Brain microvascular endothelial cell (primary cell): ENCODE measurements around the gene DISP2.
A peak's percentile ranks its signal among the peaks of the same experiment; 100 is the strongest.

ENCODE experiments used
- DNase-seq: peaks from one replicate; pipeline ENCODE4 v3.0.0-alpha.2; 2020
- H3K27ac ChIP-seq: fragments of 250-450 bp; sonication (Bioruptor Pico); 2 replicates; pipeline ENCODE4 v1.5.1; 2020; ENCODE audit warnings: mild to moderate bottlenecking, moderate library complexity
- H3K27me3 ChIP-seq: fragments of 250-450 bp; sonication (Bioruptor Pico); replicated peaks from 2 replicates; pipeline ENCODE4 v1.5.1; 2020; ENCODE audit warnings: mild to moderate bottlenecking
- H3K36me3 ChIP-seq: fragments of 250-450 bp; sonication (Bioruptor Pico); replicated peaks from 2 replicates; pipeline ENCODE4 v1.5.1; 2020; ENCODE audit warnings: mild to moderate bottlenecking
- H3K4me3 ChIP-seq: 2 replicates; pipeline ENCODE4 v1.5.1; 2011; ENCODE audit warnings: low read depth, mild to moderate bottlenecking, control low read depth, low read length, moderate library complexity
- in situ Hi-C: cut with HindIII; loops from 2 replicates; pipeline ENCODE4 v1.10.0; 2017; ENCODE audit warnings: low sequenced_read_pairs, low pct_ligation_motif_present
- TF ChIP-seq, protein P1 (sequence below): IDR thresholded peaks from 2 replicates; pipeline ENCODE4 v1.5.1; 2011; ENCODE audit warnings: low read depth, mild to moderate bottlenecking, moderate library complexity, low read length, control low read depth, inconsistent platforms; ENCODE audit errors: missing control alignments

DISP2 gene

GRCh38 chr15:40366457-40367370 is 8.7 kb downstream of the DISP2 start:
- H3K4me3 ChIP-seq: no peak overlapping the region

GRCh38 chr15:40367371-40367685 is 9.3 kb downstream of the DISP2 start:
- Histone ChIP-seq H3K27me3 (no peaks in the 10 kb centered on the region), H3K4me3 (no peak overlapping the region), H3K27ac (no peak overlapping the region), H3K36me3 (no peaks in the 10 kb centered on the region)
- in situ Hi-C loops: no loop called here
- TF ChIP-seq, protein P1, sequence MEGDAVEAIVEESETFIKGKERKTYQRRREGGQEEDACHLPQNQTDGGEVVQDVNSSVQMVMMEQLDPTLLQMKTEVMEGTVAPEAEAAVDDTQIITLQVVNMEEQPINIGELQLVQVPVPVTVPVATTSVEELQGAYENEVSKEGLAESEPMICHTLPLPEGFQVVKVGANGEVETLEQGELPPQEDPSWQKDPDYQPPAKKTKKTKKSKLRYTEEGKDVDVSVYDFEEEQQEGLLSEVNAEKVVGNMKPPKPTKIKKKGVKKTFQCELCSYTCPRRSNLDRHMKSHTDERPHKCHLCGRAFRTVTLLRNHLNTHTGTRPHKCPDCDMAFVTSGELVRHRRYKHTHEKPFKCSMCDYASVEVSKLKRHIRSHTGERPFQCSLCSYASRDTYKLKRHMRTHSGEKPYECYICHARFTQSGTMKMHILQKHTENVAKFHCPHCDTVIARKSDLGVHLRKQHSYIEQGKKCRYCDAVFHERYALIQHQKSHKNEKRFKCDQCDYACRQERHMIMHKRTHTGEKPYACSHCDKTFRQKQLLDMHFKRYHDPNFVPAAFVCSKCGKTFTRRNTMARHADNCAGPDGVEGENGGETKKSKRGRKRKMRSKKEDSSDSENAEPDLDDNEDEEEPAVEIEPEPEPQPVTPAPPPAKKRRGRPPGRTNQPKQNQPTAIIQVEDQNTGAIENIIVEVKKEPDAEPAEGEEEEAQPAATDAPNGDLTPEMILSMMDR: no peak
- DNase-seq: no peak

More at GRCh38 chr15:40366457-40367370, 8.7 kb downstream of the DISP2 start:
- H3K27me3 ChIP-seq: no peaks in the 10 kb centered on the region
- no peak for DNase-seq
- TF ChIP-seq, protein P1: no peak
- no peak overlapping the region for H3K27ac ChIP-seq
- in situ Hi-C loops: no loop called here
- no peaks in the 10 kb centered on the region for H3K36me3 ChIP-seq

DNA sequence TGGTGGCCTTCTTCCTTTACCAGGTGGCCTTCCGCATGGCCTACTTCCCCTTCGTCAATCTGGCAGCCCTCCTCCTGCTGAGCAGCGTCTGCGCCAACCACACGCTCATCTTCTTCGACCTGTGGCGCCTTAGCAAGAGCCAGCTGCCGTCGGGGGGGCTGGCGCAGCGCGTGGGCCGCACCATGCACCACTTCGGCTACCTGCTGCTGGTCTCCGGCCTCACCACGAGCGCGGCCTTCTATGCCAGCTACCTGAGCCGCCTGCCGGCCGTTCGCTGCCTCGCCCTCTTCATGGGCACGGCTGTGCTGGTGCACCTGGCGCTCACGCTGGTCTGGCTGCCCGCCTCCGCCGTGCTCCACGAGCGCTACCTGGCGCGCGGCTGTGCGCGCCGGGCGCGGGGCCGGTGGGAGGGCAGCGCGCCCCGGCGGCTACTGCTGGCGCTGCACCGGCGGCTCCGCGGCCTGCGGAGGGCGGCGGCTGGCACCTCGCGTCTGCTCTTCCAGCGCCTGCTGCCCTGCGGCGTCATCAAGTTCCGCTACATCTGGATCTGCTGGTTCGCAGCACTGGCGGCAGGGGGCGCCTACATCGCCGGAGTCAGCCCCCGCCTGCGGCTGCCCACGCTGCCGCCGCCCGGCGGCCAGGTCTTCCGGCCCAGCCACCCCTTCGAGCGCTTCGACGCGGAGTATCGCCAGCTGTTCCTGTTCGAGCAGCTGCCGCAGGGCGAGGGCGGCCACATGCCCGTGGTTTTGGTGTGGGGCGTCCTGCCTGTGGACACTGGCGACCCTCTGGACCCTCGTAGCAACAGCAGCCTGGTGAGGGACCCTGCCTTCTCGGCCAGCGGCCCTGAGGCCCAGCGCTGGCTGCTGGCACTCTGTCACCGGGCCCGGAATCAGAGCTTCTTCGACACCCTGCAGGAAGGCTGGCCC is 9.9 kb downstream of the DISP2 start:
- TF ChIP-seq, protein P1: peak; percentile 68
- no peaks in the 10 kb centered on the region for H3K27me3 ChIP-seq
- H3K4me3 ChIP-seq: peak overlapping the region; percentile 33
- H3K27ac ChIP-seq: no peak overlapping the region
- DNase-seq: peak; percentile 72
- H3K36me3 ChIP-seq: no peaks in the 10 kb centered on the region
- in situ Hi-C loops: no loop called here

DNA sequence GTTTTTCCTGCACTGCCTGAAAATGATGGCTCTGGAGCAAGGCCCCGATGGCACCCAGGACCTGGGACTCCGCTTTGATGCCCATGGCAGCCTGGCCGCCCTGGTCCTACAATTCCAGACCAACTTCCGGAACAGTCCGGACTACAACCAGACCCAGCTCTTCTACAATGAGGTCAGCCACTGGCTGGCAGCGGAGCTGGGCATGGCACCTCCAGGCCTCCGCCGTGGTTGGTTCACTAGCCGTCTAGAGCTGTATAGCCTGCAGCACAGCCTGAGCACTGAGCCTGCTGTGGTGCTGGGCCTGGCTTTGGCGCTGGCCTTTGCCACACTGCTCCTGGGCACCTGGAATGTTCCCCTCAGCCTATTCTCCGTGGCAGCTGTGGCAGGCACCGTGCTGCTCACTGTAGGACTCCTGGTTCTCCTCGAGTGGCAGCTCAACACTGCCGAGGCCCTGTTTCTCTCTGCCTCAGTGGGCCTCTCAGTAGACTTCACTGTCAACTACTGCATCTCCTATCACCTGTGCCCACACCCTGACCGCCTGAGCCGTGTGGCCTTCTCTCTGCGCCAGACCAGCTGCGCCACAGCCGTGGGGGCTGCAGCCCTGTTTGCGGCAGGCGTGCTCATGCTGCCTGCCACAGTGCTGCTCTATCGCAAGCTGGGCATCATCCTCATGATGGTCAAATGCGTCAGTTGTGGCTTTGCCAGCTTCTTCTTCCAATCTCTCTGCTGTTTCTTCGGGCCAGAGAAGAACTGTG is 10.9 kb downstream of the DISP2 start:
- no peak for DNase-seq
- no peak overlapping the region for H3K4me3 ChIP-seq
- in situ Hi-C loops: no loop called here
- no peaks in the 10 kb centered on the region for H3K36me3 ChIP-seq
- H3K27me3 ChIP-seq: no peaks in the 10 kb centered on the region
- TF ChIP-seq, protein P1: no peak
- H3K27ac ChIP-seq: no peak overlapping the region

- Histone ChIP-seq H3K27me3 (no peaks in the 10 kb centered on the region), H3K36me3 (no peaks in the 10 kb centered on the region), H3K27ac (no peak overlapping the region), H3K4me3 (no peak overlapping the region)
- DNase-seq: no peak
- in situ Hi-C loops: no loop called here
- TF ChIP-seq, protein P1: no peak
Measured at GRCh38 chr15:40369474-40369869, 11.5 kb downstream of the DISP2 start.
